ENCODE data around the gene FCSK.

The FCSK gene

GRCh38 chr16:70470141-70470926, 15.9 kb downstream of the FCSK start:
- no peaks in the 10 kb centered on the region for H3K9me3 ChIP-seq (ENCODE audit: control insufficient read depth, low read length)
- H3K27ac ChIP-seq (ENCODE audit: insufficient read depth, low read depth, low read length, poor library complexity, severe bottlenecking) = no peak overlapping the region
- 91 to 92% methylated on average over 10 of the region's 10 CpGs for WGBS, 2 experiments
- H3K27me3 ChIP-seq (ENCODE audit: control insufficient read depth, insufficient read depth, low read length, poor library complexity, severe bottlenecking) = no peaks in the 10 kb centered on the region
- no peaks in the 10 kb centered on the region for H3K4me1 ChIP-seq (ENCODE audit: control insufficient read depth, insufficient read depth, low read length)
- H3K4me3 ChIP-seq (ENCODE audit: insufficient read depth, low read depth, low read length) = no peak overlapping the region
- H3K36me3 ChIP-seq (ENCODE audit: control insufficient read depth, insufficient read depth, low read length) = no peaks in the 10 kb centered on the region

- H3K36me3 ChIP-seq (ENCODE audit: control insufficient read depth, insufficient read depth, low read length) = no peaks in the 10 kb centered on the region
- no peak overlapping the region for H3K4me3 ChIP-seq (ENCODE audit: insufficient read depth, low read depth, low read length)
- no peaks in the 10 kb centered on the region for H3K27me3 ChIP-seq (ENCODE audit: control insufficient read depth, insufficient read depth, low read length, poor library complexity, severe bottlenecking)
- no peaks in the 10 kb centered on the region for H3K9me3 ChIP-seq (ENCODE audit: control insufficient read depth, low read length)
- no peaks in the 10 kb centered on the region for H3K4me1 ChIP-seq (ENCODE audit: control insufficient read depth, insufficient read depth, low read length)
- no peak overlapping the region for H3K27ac ChIP-seq (ENCODE audit: insufficient read depth, low read depth, low read length, poor library complexity, severe bottlenecking)
- WGBS, 2 experiments = 78 to 80% methylated on average over 17 of the region's 17 CpGs
Observed at GRCh38 chr16:70470927-70471341, 16.5 kb downstream of the FCSK start.

- Histone ChIP-seq H3K27me3 (ENCODE audit: control insufficient read depth, insufficient read depth, low read length, poor library complexity, severe bottlenecking) (no peaks in the 10 kb centered on the region), H3K27ac (ENCODE audit: insufficient read depth, low read depth, low read length, poor library complexity, severe bottlenecking) (no peak overlapping the region), H3K36me3 (ENCODE audit: control insufficient read depth, insufficient read depth, low read length) (no peaks in the 10 kb centered on the region), H3K4me1 (ENCODE audit: control insufficient read depth, insufficient read depth, low read length) (no peaks in the 10 kb centered on the region), H3K4me3 (ENCODE audit: insufficient read depth, low read depth, low read length) (no peak overlapping the region), H3K9me3 (ENCODE audit: control insufficient read depth, low read length) (no peaks in the 10 kb centered on the region)
- WGBS, 2 experiments = 93% methylated on average over 28 of the region's 28 CpGs
Observed at GRCh38 chr16:70472786-70473433, 18.5 kb downstream of the FCSK start.

- no peaks in the 10 kb centered on the region for H3K4me1 ChIP-seq (ENCODE audit: control insufficient read depth, insufficient read depth, low read length)
- H3K27ac ChIP-seq (ENCODE audit: insufficient read depth, low read depth, low read length, poor library complexity, severe bottlenecking) = no peak overlapping the region
- WGBS, 2 experiments = 94 to 95% methylated on average over 21 of the region's 21 CpGs
- H3K27me3 ChIP-seq (ENCODE audit: control insufficient read depth, insufficient read depth, low read length, poor library complexity, severe bottlenecking) = no peaks in the 10 kb centered on the region
- no peaks in the 10 kb centered on the region for H3K9me3 ChIP-seq (ENCODE audit: control insufficient read depth, low read length)
- no peaks in the 10 kb centered on the region for H3K36me3 ChIP-seq (ENCODE audit: control insufficient read depth, insufficient read depth, low read length)
- no peak overlapping the region for H3K4me3 ChIP-seq (ENCODE audit: insufficient read depth, low read depth, low read length)
Observed at GRCh38 chr16:70473446-70474319, 19.3 kb downstream of the FCSK start.

- H3K36me3 ChIP-seq (ENCODE audit: control insufficient read depth, insufficient read depth, low read length) = no peaks in the 10 kb centered on the region
- no peaks in the 10 kb centered on the region for H3K9me3 ChIP-seq (ENCODE audit: control insufficient read depth, low read length)
- H3K27ac ChIP-seq (ENCODE audit: insufficient read depth, low read depth, low read length, poor library complexity, severe bottlenecking) = no peak overlapping the region
- H3K27me3 ChIP-seq (ENCODE audit: control insufficient read depth, insufficient read depth, low read length, poor library complexity, severe bottlenecking) = no peaks in the 10 kb centered on the region
- WGBS, 2 experiments = 95 to 96% methylated on average over 22 of the region's 22 CpGs
- no peaks in the 10 kb centered on the region for H3K4me1 ChIP-seq (ENCODE audit: control insufficient read depth, insufficient read depth, low read length)
- H3K4me3 ChIP-seq (ENCODE audit: insufficient read depth, low read depth, low read length) = no peak overlapping the region
Observed at GRCh38 chr16:70474320-70475053, 20.1 kb downstream of the FCSK start.

GRCh38 chr16:70475054-70475871, 20.9 kb downstream of the FCSK start:
- peaks cover 5% of the 10 kb centered on the region for H3K36me3 ChIP-seq (ENCODE audit: control insufficient read depth, insufficient read depth, low read length)
- H3K4me1 ChIP-seq (ENCODE audit: control insufficient read depth, insufficient read depth, low read length) = no peaks in the 10 kb centered on the region
- no peaks in the 10 kb centered on the region for H3K9me3 ChIP-seq (ENCODE audit: control insufficient read depth, low read length)
- no peaks in the 10 kb centered on the region for H3K27me3 ChIP-seq (ENCODE audit: control insufficient read depth, insufficient read depth, low read length, poor library complexity, severe bottlenecking)
- H3K4me3 ChIP-seq (ENCODE audit: insufficient read depth, low read depth, low read length) = no peak overlapping the region
- 89 to 90% methylated on average over 24 of the region's 24 CpGs for WGBS, 2 experiments
- H3K27ac ChIP-seq (ENCODE audit: insufficient read depth, low read depth, low read length, poor library complexity, severe bottlenecking) = no peak overlapping the region

- no peak overlapping the region for H3K4me3 ChIP-seq (ENCODE audit: insufficient read depth, low read depth, low read length)
- no peaks in the 10 kb centered on the region for H3K9me3 ChIP-seq (ENCODE audit: control insufficient read depth, low read length)
- H3K27ac ChIP-seq (ENCODE audit: insufficient read depth, low read depth, low read length, poor library complexity, severe bottlenecking) = no peak overlapping the region
- H3K36me3 ChIP-seq (ENCODE audit: control insufficient read depth, insufficient read depth, low read length) = peaks cover 16% of the 10 kb centered on the region
- H3K27me3 ChIP-seq (ENCODE audit: control insufficient read depth, insufficient read depth, low read length, poor library complexity, severe bottlenecking) = no peaks in the 10 kb centered on the region
- H3K4me1 ChIP-seq (ENCODE audit: control insufficient read depth, insufficient read depth, low read length) = no peaks in the 10 kb centered on the region
- 92 to 94% methylated on average over 13 of the region's 13 CpGs for WGBS, 2 experiments
Observed at GRCh38 chr16:70476272-70477020, 22.1 kb downstream of the FCSK start.

GRCh38 chr16:70478169-70478568, 23.8 kb downstream of the FCSK start:
- H3K4me1 ChIP-seq (ENCODE audit: control insufficient read depth, insufficient read depth, low read length) = no peaks in the 10 kb centered on the region
- WGBS, 2 experiments = 94 to 95% methylated on average over 8 of the region's 8 CpGs
- no peaks in the 10 kb centered on the region for H3K9me3 ChIP-seq (ENCODE audit: control insufficient read depth, low read length)
- H3K4me3 ChIP-seq (ENCODE audit: insufficient read depth, low read depth, low read length) = no peak overlapping the region
- no peak overlapping the region for H3K27ac ChIP-seq (ENCODE audit: insufficient read depth, low read depth, low read length, poor library complexity, severe bottlenecking)
- peaks cover 17% of the 10 kb centered on the region for H3K36me3 ChIP-seq (ENCODE audit: control insufficient read depth, insufficient read depth, low read length)
- H3K27me3 ChIP-seq (ENCODE audit: control insufficient read depth, insufficient read depth, low read length, poor library complexity, severe bottlenecking) = no peaks in the 10 kb centered on the region

GRCh38 chr16:70478912-70479341, 24.5 kb downstream of the FCSK start:
- Histone ChIP-seq H3K27me3 (ENCODE audit: control insufficient read depth, insufficient read depth, low read length, poor library complexity, severe bottlenecking) (no peaks in the 10 kb centered on the region), H3K36me3 (ENCODE audit: control insufficient read depth, insufficient read depth, low read length) (peaks cover 17% of the 10 kb centered on the region), H3K9me3 (ENCODE audit: control insufficient read depth, low read length) (no peaks in the 10 kb centered on the region), H3K4me1 (ENCODE audit: control insufficient read depth, insufficient read depth, low read length) (no peaks in the 10 kb centered on the region), H3K4me3 (ENCODE audit: insufficient read depth, low read depth, low read length) (no peak overlapping the region), H3K27ac (ENCODE audit: insufficient read depth, low read depth, low read length, poor library complexity, severe bottlenecking) (no peak overlapping the region)
- WGBS, 2 experiments = 90% methylated on average over 10 of the region's 10 CpGs
